Loucy (cell line): ENCODE measurements around the gene FKBP1B.
A peak's percentile ranks its signal among the peaks of the same experiment; 100 is the strongest.

Source experiments
- CTCF ChIP-seq: fragments of 200-600 bp; sonication (generic); conservative IDR thresholded peaks from 2 replicates; pipeline ENCODE4 v1.5.1; 2014; ENCODE audit warnings: mild to moderate bottlenecking, antibody characterized with exemption, low read length
- EZH2phosphoT487 ChIP-seq: fragments of 200-600 bp; IDR thresholded peaks from 2 replicates; pipeline ENCODE4 v1.6.1; 2018; ENCODE audit warnings: antibody characterized with exemption, mild to moderate bottlenecking, moderate library complexity, borderline replicate concordance

- TF ChIP-seq CTCF, result peak; percentile 48
- no peak for TF ChIP-seq EZH2phosphoT487
Observed at GRCh38 chr2:24021122-24021998, 28.2 kb upstream of the FKBP1B start.
